TTC549 (cell line): Measurements from ENCODE around the gene OPN3.

Source experiments
- FAIRE-seq: peaks from 2 replicates; lab custom pipeline; 2012; peaks lifted over from hg19 to GRCh38; lab: Jason Lieb, UNC

Gene OPN3

DNA sequence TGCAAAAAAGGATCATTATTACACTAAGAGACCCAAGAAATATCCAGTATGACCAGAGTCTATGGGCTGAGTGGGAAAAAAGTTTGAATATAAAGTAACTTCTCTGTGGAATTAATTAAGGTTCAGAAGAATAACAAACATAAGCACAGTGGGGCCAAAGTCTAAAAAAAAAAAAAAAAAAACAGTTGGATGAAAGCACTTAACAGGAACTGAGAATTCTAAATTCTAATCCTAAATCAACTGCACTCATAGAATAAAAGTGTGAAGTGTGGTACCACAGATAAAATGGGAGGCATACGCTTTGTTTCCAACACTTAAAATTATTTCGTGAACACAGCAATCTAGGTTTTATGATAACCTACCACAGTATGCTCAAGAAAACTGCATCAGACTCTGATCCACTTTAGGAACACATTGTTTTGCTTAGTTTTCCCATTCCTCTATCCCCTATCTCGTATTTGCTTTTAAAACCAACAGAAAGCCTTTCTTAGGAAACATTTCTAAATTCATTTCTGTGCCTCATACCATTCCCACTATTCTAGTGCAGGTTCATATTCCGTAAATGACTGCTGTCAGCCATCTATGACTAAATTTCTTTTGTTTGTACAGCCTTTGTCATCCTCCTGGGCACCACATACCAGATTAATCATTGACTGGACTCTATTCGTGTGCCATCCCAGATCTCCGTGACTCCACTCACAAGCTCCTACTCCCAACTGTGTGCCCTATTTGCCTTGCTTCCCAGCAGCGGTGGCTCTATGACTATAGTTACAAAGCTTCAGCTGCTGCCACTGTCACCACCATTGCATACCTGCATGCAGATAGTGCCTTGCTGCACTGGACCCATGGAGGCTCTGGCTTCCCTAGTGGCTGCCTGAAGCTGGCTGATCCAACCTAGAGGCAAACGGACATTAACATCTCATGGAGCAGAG is 24.9 kb downstream of the OPN3 start:
- no peak for FAIRE-seq

DNA sequence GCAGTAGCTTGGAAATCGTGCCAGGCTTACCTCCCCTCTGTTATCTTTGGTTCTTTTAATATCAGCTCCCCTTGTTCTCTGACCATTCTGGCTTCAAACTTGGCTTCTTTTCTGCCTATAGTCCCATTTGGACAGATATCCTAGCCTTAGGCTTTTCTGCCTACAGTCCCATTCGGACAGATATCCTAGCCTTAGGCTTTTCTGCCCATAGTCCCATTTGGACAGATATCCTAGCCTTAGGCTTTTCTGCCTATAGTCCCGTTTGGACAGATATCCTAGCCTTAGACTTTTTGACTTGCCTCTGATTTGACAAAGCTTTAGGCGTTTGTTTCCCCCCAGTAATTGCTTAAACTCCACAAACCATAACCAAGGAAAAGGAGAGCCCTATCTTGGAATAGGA is 25.6 kb downstream of the OPN3 start:
- FAIRE-seq, result no peak

DNA sequence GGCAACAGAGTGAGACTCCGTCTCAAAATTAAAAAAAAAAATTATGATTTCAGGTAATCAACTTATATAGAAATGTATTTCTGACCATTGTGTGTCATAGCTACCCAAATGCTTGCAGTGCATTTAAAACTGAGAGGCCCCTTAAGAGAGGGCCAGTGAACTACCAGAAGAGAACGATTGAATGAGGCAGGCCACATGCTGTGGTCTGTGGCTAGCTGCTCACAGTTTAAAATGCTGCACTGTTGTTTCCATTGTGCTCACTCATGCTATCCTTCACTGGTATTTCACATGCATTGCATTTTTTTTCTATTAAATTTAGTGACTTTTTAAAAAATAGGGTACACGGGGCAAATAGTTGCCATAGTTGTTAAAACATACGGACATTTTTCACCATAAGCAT is 26.0 kb downstream of the OPN3 start:
- no peak for FAIRE-seq

DNA sequence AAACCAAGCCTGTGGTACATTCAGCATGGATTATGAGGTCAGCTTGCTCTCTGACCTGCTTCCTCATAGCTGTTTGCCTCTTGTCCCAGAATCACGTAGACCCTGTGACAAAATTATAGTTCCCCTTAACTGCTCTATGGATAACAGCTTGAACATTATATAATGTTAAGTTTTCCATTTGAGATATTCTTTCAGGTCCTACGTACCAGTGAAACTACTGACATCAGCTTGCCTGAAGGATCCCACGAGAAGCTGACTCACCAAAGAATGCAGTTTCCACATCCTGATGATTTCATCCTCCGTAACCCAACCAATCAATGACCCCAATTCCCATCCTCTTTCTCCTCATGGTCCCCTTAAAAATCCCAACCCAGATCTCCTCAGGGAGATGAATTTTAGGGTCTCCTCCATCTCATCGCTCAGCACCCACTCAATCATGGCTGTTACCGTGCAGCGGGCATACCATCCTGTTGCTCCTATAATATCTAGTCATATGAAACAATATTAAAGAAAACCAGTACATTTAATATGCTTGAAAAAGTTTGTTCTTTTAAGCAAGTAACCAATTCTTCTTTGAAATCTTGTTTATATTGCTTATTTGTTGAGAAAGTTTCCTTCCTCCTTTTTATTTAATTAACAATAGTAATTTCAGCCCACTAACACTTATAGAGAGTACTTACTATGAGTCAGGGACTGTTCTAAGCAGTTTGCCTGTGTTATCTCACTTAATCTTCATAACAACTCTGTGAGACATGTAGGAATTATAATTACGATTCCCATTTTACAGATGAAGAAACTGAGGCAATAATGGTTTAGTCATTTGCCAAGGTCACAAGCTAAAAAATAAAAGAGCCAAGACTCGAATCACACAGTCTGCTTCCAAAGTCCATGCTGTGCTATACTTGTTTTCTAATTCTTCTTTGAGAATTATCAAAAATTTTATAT is 27.4 kb downstream of the OPN3 start:
- no peak for FAIRE-seq

DNA sequence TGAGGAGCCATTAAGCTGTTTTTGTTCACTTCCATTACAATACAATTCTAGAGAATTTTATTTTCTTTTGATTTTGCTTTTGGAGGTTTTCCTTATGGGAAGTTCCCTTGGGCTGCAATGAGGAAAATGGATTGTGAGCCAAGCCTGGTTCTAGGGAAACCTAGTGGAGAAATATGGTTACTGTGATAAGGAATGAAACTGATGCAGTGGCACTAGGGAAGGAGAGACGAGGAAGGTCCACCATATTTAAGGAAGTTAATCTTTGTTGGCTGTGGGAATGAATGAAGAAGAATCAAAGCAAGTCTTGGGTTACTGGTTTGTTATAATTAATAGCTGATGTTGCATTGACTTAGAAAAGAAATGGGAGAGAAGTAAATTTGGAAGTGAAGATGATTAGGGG is 28.4 kb downstream of the OPN3 start:
- FAIRE-seq, result no peak

DNA sequence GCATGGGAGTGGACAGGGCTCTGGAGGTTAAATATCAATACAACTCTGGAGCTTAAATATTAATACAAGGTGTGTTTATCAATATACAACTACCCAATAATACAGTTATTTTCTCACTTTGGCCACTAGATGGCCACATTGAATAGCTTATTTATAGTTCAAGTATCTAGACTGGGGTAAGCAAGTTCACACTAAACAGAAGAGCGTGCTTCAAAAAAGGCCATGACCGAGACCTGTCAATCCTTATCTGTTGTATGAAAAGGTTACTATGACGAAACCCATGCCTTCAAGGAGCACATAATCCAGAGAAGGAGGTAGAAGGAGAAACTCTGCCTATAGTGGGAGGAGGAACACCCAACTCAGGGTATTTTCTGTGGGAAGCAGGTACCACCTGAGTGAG is 29.1 kb downstream of the OPN3 start:
- peak; percentile 95 for FAIRE-seq

DNA sequence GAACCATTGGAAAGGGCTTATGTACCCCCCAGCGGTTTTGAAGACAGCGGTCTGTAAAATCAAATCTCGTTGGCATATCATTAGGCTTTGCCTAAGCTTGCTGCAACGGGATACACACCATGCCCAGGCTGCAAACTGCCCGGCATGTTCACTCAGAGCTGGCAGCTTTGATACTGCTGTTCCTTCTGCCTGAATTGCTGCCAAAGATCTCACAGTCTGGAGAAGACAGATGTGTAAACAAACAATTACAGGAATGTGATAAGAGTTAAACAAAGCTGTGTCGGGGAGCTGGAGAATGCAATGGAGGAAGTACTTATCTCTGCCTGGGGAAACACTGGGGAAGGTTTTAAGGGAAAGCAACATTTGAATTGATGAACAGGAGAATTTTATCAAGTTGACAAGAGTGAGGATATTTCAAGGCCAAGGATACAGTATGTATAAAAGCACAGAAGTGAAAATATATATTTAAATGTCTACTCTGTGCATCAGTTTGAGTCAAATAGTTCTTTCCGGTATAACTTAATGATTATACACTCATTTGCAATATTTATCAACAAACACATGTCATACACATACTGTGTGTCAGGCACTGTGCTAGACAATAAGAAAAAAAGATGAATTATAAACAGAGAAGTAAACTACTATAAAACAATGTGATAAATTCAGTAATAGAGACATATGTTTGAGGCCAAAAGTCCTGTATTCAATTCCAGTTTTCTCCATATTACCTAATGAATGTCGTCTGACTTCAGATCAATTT is 29.9 kb downstream of the OPN3 start:
- no peak for FAIRE-seq

DNA sequence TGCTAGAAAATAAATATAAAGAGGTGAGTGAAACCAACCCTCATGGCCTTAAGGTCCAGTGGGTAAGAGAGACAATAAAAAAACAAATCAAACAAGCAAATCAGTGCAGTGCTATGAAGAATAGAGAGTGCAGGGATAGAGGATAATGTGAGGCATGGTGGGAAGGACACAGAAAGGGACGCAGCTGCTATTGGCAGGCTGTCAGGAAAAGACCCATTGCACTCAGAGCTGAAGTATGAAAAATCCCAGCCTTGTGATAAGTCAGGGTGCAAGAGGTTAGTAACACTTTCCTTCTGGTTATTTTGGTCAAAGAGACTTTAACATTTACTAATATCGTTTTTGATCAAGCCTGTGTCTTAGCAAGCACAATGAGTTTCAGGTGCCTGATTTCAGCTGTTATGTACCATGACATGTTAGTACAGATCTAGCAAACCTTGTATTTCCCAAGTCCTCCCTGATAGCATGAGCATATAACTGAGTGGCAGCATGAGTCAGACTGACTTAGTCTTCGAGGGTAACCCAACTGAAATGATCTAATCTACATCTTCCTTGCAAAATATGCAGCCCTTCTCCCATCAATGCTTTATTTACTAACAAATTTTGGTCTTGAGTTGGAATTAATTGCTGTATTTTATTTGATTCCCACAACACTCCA is 31.7 kb downstream of the OPN3 start:
- FAIRE-seq, result no peak

DNA sequence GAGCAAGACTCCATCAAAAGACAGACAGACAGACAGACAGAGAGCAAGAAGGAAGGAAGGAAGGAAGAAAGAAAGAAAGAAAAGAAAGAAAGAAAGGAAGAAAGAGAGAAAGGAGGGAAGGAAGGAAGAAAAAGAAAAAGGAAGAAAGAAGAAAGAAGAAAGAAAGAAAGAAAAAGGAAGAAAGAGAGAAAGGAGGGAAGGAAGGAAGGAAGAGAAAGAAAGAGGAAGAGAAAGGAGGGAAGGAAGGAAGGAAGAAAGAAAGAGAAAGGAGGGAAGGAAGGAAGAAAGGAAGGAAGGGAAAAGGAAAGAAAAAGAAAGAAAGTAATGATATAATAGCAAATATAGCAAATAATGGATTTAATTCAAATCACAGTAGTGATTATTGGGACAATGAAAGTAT is 32.7 kb downstream of the OPN3 start:
- FAIRE-seq, result no peak

DNA sequence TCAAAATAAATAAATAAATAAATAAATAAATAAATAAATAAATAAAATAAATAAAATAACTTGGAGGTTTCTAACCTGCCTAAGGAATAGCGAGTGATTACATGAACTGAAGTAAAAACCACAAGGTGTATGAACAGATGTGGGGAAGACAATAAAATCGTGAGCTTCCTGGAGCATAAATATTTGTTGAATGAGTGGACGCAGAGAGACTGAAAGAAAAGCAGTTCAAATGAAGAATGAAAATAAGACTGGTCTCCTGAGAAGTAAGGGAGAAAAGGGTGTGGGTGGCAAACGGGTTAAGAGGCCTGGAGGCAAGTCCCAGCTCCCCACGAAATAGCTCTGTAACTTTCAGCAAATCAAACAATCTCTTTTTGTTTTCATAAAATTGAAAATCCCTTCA is 33.6 kb downstream of the OPN3 start:
- FAIRE-seq, result no peak

DNA sequence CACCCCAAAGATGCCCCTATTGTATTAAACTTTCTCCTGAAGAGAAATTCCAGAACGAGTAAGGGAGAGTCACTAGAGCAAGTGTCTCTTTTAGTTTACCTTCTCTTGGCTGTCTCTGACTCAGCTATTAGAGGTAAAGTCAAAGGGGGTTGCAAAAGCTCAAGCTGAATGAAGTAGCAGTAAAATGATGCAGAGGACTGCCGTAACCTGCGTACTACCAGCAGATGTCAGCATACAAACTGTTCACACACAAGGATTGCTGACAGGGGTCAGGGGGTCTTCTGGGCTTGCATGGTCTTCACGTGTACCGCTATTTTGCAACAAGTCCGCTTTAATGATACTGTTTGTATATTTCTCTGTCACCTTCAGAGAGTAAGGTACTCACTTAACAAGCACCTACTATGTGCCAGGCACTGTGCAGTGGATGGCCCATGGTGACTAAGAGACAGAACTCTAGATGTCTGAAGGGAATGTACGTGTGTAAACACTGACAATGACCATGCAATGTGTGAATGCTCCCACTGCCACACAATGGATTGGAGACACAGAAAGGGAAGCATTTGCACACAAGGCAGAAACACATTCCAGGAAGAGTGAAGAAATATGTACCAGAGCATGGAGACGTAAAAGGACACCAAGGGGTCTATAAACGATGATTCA is 34.9 kb downstream of the OPN3 start:
- FAIRE-seq, result no peak

DNA sequence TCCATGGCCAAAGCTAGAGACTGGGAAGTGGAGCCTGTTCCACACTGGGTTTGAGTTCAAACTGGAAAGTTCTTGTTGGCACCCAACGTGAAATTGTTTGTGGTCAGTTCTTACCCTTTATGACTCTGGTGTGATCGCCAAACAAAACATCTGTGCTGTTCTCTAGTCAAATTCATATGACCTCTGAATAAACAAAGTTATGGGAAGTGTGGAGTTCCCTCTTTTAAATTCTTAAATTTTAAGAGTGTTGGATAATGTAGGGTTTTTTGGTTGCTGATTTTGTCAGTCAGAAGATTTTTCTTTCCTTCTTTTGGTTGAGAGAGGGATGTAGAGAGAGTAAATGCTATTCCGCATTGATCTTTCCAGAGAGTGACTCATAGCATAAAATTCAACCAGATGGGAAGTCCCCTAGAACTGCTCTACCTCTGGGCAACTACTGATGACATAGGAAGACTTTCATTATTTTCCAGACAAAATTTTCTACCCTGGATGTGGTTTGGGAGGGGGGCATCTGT is 36.4 kb downstream of the OPN3 start:
- FAIRE-seq, result no peak

DNA sequence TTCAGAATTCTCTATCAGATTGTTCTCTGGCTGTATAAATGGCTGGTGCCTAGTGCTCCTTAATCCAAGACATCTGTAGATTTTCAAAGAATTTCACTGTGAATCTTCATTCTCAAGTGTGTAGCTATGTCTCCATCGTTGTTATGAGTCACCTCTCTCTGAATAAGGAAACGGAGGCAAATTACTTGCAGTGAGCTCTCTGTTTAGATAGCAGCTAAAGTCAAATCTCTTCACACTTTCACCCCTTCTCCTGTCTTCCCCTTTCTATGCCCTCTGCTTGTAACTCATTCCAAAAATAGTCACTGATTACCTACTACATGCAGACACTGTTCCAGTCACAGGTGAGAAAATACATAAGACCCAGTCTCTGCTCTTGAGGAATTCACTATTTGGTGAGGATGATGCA is 39.7 kb downstream of the OPN3 start:
- FAIRE-seq, result no peak

DNA sequence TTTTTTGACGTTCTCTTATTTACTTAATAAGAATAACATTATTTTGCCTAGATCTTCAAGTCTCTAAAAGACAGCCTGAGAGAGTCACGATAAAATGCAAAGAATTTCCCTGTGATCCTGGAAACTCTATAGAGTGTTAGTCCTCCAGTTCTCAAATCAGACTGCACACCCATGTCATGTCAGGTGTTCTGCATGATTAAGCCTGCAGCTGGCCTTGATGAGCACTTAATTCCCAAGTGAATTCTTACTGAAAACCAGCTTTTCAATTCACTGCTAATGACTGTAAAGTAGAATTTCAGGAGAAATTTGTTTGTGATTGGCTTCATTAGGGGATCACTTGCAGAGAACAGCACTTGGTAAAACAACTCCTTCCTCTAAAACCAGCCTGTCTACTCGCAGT is 41.9 kb downstream of the OPN3 start:
- FAIRE-seq, result no peak

DNA sequence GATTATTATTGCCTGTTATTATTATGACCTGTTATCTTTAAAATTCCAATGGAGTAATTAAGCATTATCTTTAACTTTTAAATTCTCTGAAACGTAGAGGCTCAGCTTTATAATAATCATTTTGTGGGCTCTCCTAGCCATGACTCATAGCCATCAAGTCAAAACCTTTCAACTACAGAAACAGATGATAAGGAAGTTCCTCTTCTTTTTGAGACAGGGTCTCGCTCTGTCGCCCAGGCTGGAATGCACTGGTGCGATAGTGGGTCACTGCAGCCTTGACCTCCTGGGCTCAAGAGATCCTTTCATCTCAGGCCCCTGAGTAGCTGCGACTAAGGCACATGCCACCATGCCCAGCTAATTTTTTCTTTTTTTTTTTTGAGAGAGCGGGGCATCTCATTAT is 43.5 kb downstream of the OPN3 start:
- no peak for FAIRE-seq

DNA sequence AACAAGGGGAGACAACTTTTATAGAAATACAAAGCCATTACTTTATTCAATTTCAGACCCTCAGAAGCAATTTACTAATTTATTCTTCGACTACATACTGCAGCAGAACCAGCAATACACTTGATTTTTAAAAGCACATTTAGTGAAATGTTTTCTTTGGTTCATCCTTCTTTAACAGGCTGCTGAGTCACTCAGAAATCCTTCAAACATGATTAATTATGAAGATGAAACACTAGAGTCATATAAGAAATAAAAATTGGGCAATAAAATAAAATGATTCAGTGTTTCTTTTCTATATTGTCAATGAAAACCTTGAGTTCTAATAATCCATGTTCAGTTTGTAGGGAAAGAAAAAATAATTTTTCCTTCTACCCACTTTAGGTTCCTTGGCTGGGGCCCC is 47.0 kb downstream of the OPN3 start:
- FAIRE-seq, result no peak

DNA sequence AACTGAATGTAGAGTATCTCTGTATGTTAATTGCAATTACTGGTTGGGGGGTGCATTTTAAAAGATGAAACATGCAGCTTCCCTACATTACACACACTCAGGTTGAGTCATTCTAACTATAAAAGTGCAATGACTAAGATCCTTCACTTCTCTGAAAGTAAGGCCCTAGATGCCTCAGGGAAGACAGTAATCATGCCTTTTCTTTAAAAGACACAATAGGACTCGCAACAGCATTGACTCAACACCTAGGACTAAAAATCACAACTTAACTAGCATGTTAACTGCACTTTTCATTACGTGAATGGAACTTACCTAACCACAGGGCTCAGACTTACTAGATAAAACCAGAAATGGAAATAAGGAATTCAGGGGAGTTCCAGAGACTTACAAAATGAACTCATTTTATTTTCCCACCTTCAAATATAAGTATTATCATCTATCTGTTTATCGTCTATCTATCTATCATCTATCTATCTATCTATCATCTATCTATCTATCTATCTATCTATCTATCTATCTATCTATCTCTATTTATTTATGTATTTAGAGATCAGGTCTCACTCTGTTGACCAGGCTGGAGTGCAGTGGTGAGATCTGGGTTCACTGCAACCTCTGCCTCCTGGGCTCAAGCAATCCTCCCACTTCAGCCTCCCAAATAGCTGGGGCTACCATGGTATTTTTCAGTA is 47.8 kb downstream of the OPN3 start:
- no peak for FAIRE-seq

DNA sequence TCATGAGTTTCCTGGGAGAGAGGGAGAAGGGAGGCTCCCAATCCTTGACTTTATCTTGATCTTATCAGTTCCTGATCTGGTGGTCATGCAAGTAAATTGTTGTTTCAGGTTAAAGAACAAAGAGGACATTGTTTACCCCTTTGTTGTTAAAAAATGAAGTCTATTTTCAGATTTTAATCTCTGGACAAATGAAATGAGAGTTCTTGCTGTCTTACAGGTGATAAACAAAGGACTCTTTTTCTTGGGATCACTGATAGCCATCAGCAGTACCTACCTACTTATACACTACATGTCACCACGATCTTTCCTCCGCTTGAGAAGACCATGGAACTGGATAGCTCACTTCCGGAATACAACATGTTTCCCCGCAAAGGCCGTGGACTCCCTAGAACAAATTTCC is 48.4 kb downstream of the OPN3 start:
- no peak for FAIRE-seq

DNA sequence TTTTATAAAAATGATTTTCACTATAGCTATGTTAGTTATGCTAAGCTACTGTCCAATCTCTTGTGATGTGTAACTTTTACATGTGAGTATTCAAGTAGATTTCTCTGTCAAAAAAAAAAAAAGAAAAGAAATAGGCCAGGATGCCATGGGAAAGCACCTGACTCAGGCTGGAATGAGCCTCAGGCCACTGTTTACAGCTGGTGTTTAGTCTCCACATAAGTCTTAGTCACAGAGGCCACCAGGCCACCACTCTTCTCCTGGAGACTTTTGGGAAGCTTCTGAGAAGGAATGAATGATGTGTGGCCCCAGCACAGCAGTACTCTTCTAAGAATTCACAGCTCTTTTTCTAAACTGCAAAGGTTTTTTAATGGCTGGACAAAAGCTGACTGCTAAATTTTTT is 48.9 kb downstream of the OPN3 start:
- FAIRE-seq, result no peak

DNA sequence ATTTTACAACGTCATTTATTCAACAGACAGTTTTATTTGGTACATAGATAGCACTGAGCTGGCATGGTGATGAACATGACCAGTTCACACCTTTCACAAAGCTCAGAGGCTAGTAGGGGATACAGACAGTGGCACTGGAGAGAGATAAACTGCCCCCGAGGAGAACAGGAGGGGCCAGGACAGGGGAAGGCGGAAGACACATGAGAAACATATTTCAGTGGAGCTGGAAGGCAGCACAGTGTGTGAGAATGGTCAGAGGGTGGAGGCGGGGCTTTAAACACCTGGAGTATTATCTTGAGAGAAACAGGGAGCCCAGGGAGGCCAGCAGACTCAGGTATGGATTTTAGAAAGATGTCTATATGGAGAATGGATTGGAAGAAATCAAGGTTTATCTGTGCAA is 49.5 kb downstream of the OPN3 start:
- FAIRE-seq, result no peak

DNA sequence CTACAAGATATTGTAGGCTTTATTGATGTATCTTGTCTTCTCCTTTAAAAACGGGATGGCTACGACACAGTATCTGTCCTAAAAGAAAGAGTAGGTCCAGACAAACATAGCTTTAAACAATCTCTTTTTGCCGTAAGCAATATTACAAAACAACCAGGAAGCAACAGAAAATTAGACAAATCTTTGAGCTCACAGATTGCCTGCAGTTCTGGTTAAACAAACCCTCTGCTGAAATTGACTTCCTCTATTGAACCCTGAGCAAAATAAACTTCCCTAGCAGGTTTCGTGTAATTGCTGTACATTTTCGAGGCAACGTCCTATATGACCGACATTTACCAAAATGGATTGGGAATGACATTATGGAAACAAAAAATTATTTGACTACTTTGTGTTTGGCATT is 50.6 kb downstream of the OPN3 start:
- no peak for FAIRE-seq
